ENCODE results near the gene SYPL1.

The SYPL1 gene

GRCh38 chr7:106068538-106068961, 43.6 kb downstream of the SYPL1 start:
- no peak for DNase-seq (ENCODE audit: extremely low read depth in 1 of 2, low read depth in 1 of 2)

GRCh38 chr7:106067678-106068077, 44.4 kb downstream of the SYPL1 start:
- no peak for DNase-seq (ENCODE audit: extremely low read depth in 1 of 2, low read depth in 1 of 2)

GRCh38 chr7:106065575-106066500, 46.3 kb downstream of the SYPL1 start:
- no peak for DNase-seq (ENCODE audit: extremely low read depth in 1 of 2, low read depth in 1 of 2)

- no peak for DNase-seq (ENCODE audit: extremely low read depth in 1 of 2, low read depth in 1 of 2)
Measured at GRCh38 chr7:106064771-106065574, 47.1 kb downstream of the SYPL1 start.

- DNase-seq (ENCODE audit: extremely low read depth in 1 of 2, low read depth in 1 of 2) = no peak
Measured at GRCh38 chr7:106064316-106064715, 47.8 kb downstream of the SYPL1 start.

- DNase-seq (ENCODE audit: extremely low read depth in 1 of 2, low read depth in 1 of 2) = no peak
Measured at GRCh38 chr7:106063692-106064091, 48.4 kb downstream of the SYPL1 start.

- no peak for DNase-seq (ENCODE audit: extremely low read depth in 1 of 2, low read depth in 1 of 2)
Measured at GRCh38 chr7:106063024-106063423, 49.1 kb downstream of the SYPL1 start.

- no peak for DNase-seq (ENCODE audit: extremely low read depth in 1 of 2, low read depth in 1 of 2)
Measured at GRCh38 chr7:106062521-106062931, 49.6 kb downstream of the SYPL1 start.

- no peak for DNase-seq (ENCODE audit: extremely low read depth in 1 of 2, low read depth in 1 of 2)
Measured at GRCh38 chr7:106062006-106062405, 50.1 kb downstream of the SYPL1 start.

- DNase-seq (ENCODE audit: extremely low read depth in 1 of 2, low read depth in 1 of 2) = no peak
Measured at GRCh38 chr7:106061301-106061979, 50.7 kb downstream of the SYPL1 start.

GRCh38 chr7:106060394-106060920, 51.7 kb downstream of the SYPL1 start:
- no peak for DNase-seq (ENCODE audit: extremely low read depth in 1 of 2, low read depth in 1 of 2)

GRCh38 chr7:106059556-106059955, 52.6 kb downstream of the SYPL1 start:
- DNase-seq (ENCODE audit: extremely low read depth in 1 of 2, low read depth in 1 of 2) = no peak

- no peak for DNase-seq (ENCODE audit: extremely low read depth in 1 of 2, low read depth in 1 of 2)
Measured at GRCh38 chr7:106058928-106059324, 53.2 kb downstream of the SYPL1 start.

- no peak for DNase-seq (ENCODE audit: extremely low read depth in 1 of 2, low read depth in 1 of 2)
Measured at GRCh38 chr7:106057962-106058927, 53.9 kb downstream of the SYPL1 start.

- DNase-seq (ENCODE audit: extremely low read depth in 1 of 2, low read depth in 1 of 2) = no peak
Measured at GRCh38 chr7:106057204-106057961, 54.7 kb downstream of the SYPL1 start.

- no peak for DNase-seq (ENCODE audit: extremely low read depth in 1 of 2, low read depth in 1 of 2)
Measured at GRCh38 chr7:106056513-106057203, 55.5 kb downstream of the SYPL1 start.

- DNase-seq (ENCODE audit: extremely low read depth in 1 of 2, low read depth in 1 of 2) = no peak
Measured at GRCh38 chr7:106054971-106055532, 57.1 kb downstream of the SYPL1 start.

Data from stimulated activated CD8-positive, alpha-beta memory T cell treated with anti-CD3 and anti-CD28 coated beads, Interleukin-7, amount 100 ng/mL, for 48 hours (primary cell).